K562 (cell line): ENCODE measurements around the gene IL12RB1. TPM values are rescaled to one million over a fixed set of nuclear protein-coding genes. Genes with fewer than 3 reads are reported as not detected.

Source experiments
- ARID1B ChIP-seq: fragments of 450-650 bp; IDR thresholded peaks from 2 replicates; pipeline ENCODE4 v1.6.1; 2016; ENCODE audit warnings: antibody characterized with exemption, mild to moderate bottlenecking, inconsistent platforms
- DACH1 ChIP-seq: fragments of 450-650 bp; IDR thresholded peaks from 2 replicates; pipeline ENCODE4 v1.6.1; 2018; ENCODE audit not compliant: partially characterized antibody
- FOXK1 ChIP-seq: sonication (generic); formaldehyde crosslinking; IDR thresholded peaks from 2 replicates; pipeline ENCODE4 v1.8.0; 2022; ENCODE audit warnings: missing genetic modification reagents, mild to moderate bottlenecking, borderline replicate concordance
- FUS ChIP-seq: fragments of 200-400 bp; formaldehyde crosslinking; optimal IDR thresholded peaks from 2 replicates; pipeline ENCODE3; 2017; ENCODE audit warnings: low read depth, low read length
- GATAD2B ChIP-seq: fragments of 450-650 bp; IDR thresholded peaks from 2 replicates; pipeline ENCODE4 v1.6.1; 2017; ENCODE audit warnings: mild to moderate bottlenecking, borderline replicate concordance
- MYC ChIP-seq, 2 experiments: fragments of 250-450 bp in 1 of 2; sonication (Bioruptor Pico) in 1 of 2; IDR thresholded peaks; 2 replicates each; pipeline versions ENCODE4 v1.5.1 to v1.6.1; 2012 to 2021; ENCODE audit warnings: low read depth in 2 of 2, borderline replicate concordance in 1 of 2, improper control_type of control experiment in 1 of 2, low read length in 1 of 2, mild to moderate bottlenecking in 1 of 2, moderate library complexity in 1 of 2
- NR2F6 ChIP-seq: fragments of 450-650 bp; formaldehyde crosslinking; IDR thresholded peaks from 2 replicates; pipeline ENCODE4 v1.4.0; 2020; ENCODE audit warnings: mild to moderate bottlenecking
- PHTF2 ChIP-seq: fragments of 250-450 bp; sonication (Bioruptor Pico); IDR thresholded peaks from 2 replicates; pipeline ENCODE4 v1.5.0; 2021; ENCODE audit warnings: mild to moderate bottlenecking
- RCOR1 ChIP-seq, 2 experiments: IDR thresholded peaks; 2 replicates each; pipeline ENCODE4 v1.6.1; 2012; ENCODE audit warnings: low read depth in 2 of 2, low read length in 2 of 2, borderline replicate concordance in 1 of 2, improper control_type of control experiment in 1 of 2
- SMAD2 ChIP-seq: fragments of 150-350 bp; IDR thresholded peaks from 2 replicates; pipeline ENCODE4 v1.6.1; 2014; ENCODE audit warnings: low read depth, mild to moderate bottlenecking, low read length
- SMARCA4 ChIP-seq: fragments of 450-650 bp; IDR thresholded peaks from 2 replicates; pipeline ENCODE4 v1.6.1; 2016
- ZKSCAN8 ChIP-seq: fragments of 200-800 bp; sonication (Bioruptor generic); IDR thresholded peaks from 2 replicates; pipeline ENCODE4 v1.6.1; 2016; ENCODE audit warnings: missing genetic modification characterization, missing compliant biosample characterization
- ZNF121 ChIP-seq: sonication (generic); formaldehyde crosslinking; conservative IDR thresholded peaks from 2 replicates; pipeline ENCODE4 v1.8.0; 2022; ENCODE audit warnings: missing genetic modification reagents
- polyA plus RNA-seq, 8 experiments: library from polyadenylated mRNA; depleted of rRNA in 4 of 8; stranded (reverse) in 5 of 8; unstranded in 3 of 8; fragments of >200 nt; fragmentation: Nextera tagmentation in 2 of 8; fragmentation: Illumina TruSeq in 1 of 8; extraction: Ambion mirVana in 2 of 8; extraction: Trizol in 1 of 8; gene quantifications; 2 replicates each; pipeline versions ENCODE4 v1.2.1 to v1.2.3, GENCODE V29; 2011 to 2014; ENCODE audit warnings: inconsistent platforms in 1 of 8, missing spikeins in 1 of 8
- total RNA-seq, 7 experiments: library from RNA; depleted of rRNA in 6 of 7; stranded (reverse); fragments of >200 nt in 6 of 7; fragmentation: Illumina TruSeq in 2 of 7; extraction: Trizol in 2 of 7; gene quantifications; 2 replicates each; pipeline versions ENCODE4 v1.2.1 to v1.2.3, GENCODE V29; 2011 to 2021; ENCODE audit warnings: low replicate concordance in 1 of 7
- TF ChIP-seq, protein P1 (sequence below): sonication (generic); formaldehyde crosslinking; IDR thresholded peaks from 2 replicates; pipeline ENCODE4 v1.9.0; 2022; ENCODE audit warnings: mild to moderate bottlenecking, missing genetic modification reagents
- TF ChIP-seq, protein P2 (sequence below), 3 experiments: fragments of 200-800 bp in 1 of 3; sonication (Bioruptor generic) in 1 of 3; sonication (generic) in 1 of 3; formaldehyde crosslinking in 1 of 3; IDR thresholded peaks; 2 replicates each; pipeline versions ENCODE4 v1.6.1 to v1.8.0; 2016 to 2022; ENCODE audit warnings: mild to moderate bottlenecking in 2 of 3, missing compliant biosample characterization in 2 of 3, missing genetic modification characterization in 2 of 3, missing genetic modification reagents in 1 of 3
- TF ChIP-seq, protein P3 (sequence below), 2 experiments: fragments of 200-800 bp in 1 of 2; sonication (Bioruptor generic) in 1 of 2; sonication (generic) in 1 of 2; formaldehyde crosslinking in 1 of 2; IDR thresholded peaks in 1 of 2; conservative IDR thresholded peaks in 1 of 2; 2 replicates each; pipeline versions ENCODE4 v1.5.0 to v1.6.1; 2016 to 2020; ENCODE audit warnings: missing compliant biosample characterization in 1 of 2, missing genetic modification characterization in 1 of 2, missing genetic modification reagents in 1 of 2
- TF ChIP-seq, protein P4 (sequence below): IDR thresholded peaks from 2 replicates; pipeline ENCODE4 v1.6.1; 2014; ENCODE audit warnings: antibody characterized with exemption
- TF ChIP-seq, protein P5 (sequence below): sonication (generic); formaldehyde crosslinking; IDR thresholded peaks from 2 replicates; pipeline ENCODE4 v1.8.1; 2022; ENCODE audit warnings: missing genetic modification reagents
- TF ChIP-seq, protein P6 (sequence below): fragments of 250-450 bp; sonication (Bioruptor Pico); IDR thresholded peaks from 2 replicates; pipeline ENCODE4 v1.8.0; 2022; ENCODE audit warnings: moderate library complexity, mild to moderate bottlenecking, inconsistent platforms

IL12RB1 gene
- total and polyA plus RNA-seq, 9 of the 15 experiments (the other 6 are each of a cell fraction or from before 2014, with no cell fraction given) = 0.04 to 0.07 (median 0.06) TPM; not detected in 5

DNA sequence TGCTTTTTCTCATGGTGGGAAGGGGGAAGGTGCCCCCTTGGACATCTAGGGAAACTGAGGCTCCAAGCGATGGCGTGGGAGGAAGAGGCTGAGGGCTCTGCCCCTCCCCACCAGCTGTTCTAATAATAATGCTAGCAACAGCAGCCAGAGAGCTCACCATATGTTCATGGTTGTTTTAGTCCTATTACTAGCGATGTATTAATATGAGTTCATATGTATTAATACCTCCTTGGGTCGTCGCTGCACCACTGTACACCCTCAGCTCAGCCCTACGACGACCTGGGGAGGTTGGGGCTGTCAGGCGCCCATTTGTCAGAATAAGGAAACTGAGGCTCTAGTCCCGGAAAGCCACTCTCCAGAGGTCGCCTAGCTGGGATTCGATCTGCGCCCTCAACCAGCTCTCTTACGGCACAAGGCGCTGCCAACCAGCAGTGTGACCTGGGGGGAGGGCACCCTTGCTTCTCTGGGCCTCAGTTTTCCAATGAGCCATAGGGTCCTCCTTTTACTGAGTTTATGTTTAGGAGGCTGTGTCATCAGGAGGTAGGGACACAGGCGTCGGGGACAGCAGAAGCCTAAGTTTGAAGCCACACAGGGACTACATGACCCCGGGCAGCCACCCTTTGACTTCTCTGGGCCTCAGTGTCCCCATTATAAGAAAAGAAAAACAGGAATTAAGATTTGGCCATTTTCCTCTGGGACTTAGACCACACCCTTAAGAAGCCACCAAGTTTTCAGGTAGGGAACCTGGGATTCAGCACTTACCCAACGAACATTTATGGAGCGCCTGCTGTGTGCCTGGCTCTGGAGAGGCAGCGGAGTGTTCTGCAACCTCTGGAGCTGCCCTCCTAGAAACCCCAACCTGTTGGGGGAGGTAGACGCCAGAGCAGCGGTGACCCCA is 11.5 kb upstream of the IL12RB1 start (continued):
- TF ChIP-seq, protein P1, sequence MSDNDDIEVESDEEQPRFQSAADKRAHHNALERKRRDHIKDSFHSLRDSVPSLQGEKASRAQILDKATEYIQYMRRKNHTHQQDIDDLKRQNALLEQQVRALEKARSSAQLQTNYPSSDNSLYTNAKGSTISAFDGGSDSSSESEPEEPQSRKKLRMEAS (CRISPR knock-in tag) = 0 out of 2 replicates have a peak, but pooled peaks have one; percentile 11
- TF ChIP-seq SMAD2 (no peak), ZNF121 (CRISPR knock-in tag) (no peak), GATAD2B (peak; percentile 30; the same call in 1 of the 2 replicates), ARID1B (peak; percentile 40; the same call in 1 of the 2 replicates), FUS (no peak), DACH1 (peak; percentile 74), FOXK1 (CRISPR knock-in tag) (no peak), MYC (IDR thresholded peaks at IDR 0.05; ENCODE audit: low read depth, low read length) (no peak), MYC (CRISPR knock-in tag; IDR thresholded peaks at IDR 0.05; ENCODE audit: borderline replicate concordance, low read depth) (peak; percentile 42; the same call in 1 of the 2 replicates), PHTF2 (CRISPR knock-in tag) (no peak), ZKSCAN8 (CRISPR knock-in tag) (peak; percentile 98), SMARCA4 (peak; percentile 34; the same call in 1 of the 2 replicates), RCOR1 (IDR thresholded peaks at IDR 0.05; ENCODE audit: borderline replicate concordance in 1 of 2, low read depth in 2 of 2, low read length in 2 of 2) (0 out of 4 replicates have a peak, but pooled peaks of 1 of the 2 experiments have one; percentile 12), NR2F6 (CRISPR knock-in tag) (no peak)
- TF ChIP-seq, protein P2, sequence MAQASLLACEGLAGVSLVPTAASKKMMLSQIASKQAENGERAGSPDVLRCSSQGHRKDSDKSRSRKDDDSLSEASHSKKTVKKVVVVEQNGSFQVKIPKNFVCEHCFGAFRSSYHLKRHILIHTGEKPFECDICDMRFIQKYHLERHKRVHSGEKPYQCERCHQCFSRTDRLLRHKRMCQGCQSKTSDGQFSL (CRISPR knock-in tag; IDR thresholded peaks at IDR 0.05) = no peak
- TF ChIP-seq, protein P2 (tag; IDR thresholded peaks at IDR 0.05) = no peak
- TF ChIP-seq, protein P3, sequence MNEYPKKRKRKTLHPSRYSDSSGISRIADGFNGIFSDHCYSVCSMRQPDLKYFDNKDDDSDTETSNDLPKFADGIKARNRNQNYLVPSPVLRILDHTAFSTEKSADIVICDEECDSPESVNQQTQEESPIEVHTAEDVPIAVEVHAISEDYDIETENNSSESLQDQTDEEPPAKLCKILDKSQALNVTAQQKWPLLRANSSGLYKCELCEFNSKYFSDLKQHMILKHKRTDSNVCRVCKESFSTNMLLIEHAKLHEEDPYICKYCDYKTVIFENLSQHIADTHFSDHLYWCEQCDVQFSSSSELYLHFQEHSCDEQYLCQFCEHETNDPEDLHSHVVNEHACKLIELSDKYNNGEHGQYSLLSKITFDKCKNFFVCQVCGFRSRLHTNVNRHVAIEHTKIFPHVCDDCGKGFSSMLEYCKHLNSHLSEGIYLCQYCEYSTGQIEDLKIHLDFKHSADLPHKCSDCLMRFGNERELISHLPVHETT (CRISPR knock-in tag; conservative IDR thresholded peaks at IDR 0.05 in 1 of 2, IDR thresholded peaks at IDR 0.05 in 1 of 2) = 0 out of 4 replicates have a peak, but pooled peaks of 1 of the 2 experiments have one; percentile 43
- TF ChIP-seq, protein P4, sequence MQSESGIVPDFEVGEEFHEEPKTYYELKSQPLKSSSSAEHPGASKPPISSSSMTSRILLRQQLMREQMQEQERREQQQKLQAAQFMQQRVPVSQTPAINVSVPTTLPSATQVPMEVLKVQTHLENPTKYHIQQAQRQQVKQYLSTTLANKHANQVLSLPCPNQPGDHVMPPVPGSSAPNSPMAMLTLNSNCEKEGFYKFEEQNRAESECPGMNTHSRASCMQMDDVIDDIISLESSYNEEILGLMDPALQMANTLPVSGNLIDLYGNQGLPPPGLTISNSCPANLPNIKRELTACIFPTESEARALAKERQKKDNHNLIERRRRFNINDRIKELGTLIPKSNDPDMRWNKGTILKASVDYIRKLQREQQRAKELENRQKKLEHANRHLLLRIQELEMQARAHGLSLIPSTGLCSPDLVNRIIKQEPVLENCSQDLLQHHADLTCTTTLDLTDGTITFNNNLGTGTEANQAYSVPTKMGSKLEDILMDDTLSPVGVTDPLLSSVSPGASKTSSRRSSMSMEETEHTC = no peak
- TF ChIP-seq, protein P5, sequence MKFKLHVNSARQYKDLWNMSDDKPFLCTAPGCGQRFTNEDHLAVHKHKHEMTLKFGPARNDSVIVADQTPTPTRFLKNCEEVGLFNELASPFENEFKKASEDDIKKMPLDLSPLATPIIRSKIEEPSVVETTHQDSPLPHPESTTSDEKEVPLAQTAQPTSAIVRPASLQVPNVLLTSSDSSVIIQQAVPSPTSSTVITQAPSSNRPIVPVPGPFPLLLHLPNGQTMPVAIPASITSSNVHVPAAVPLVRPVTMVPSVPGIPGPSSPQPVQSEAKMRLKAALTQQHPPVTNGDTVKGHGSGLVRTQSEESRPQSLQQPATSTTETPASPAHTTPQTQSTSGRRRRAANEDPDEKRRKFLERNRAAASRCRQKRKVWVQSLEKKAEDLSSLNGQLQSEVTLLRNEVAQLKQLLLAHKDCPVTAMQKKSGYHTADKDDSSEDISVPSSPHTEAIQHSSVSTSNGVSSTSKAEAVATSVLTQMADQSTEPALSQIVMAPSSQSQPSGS = no peak
- TF ChIP-seq, protein P6, sequence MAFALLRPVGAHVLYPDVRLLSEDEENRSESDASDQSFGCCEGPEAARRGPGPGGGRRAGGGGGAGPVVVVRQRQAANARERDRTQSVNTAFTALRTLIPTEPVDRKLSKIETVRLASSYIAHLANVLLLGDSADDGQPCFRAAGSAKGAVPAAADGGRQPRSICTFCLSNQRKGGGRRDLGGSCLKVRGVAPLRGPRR (CRISPR knock-in tag) = no peak
